Effector CD4-positive, alpha-beta T cell (primary cell): ENCODE measurements around the gene TSPAN2.

Source experiments
- DNase-seq: peaks from one replicate; pipeline ENCODE4 v3.0.0-alpha.2; 2020

The TSPAN2 gene

GRCh38 chr1:115112496-115113375, 23.4 kb upstream of the TSPAN2 start:
- DNase-seq, result peak; percentile 53

GRCh38 chr1:115107516-115108260, 18.4 kb upstream of the TSPAN2 start:
- no peak for DNase-seq

DNA sequence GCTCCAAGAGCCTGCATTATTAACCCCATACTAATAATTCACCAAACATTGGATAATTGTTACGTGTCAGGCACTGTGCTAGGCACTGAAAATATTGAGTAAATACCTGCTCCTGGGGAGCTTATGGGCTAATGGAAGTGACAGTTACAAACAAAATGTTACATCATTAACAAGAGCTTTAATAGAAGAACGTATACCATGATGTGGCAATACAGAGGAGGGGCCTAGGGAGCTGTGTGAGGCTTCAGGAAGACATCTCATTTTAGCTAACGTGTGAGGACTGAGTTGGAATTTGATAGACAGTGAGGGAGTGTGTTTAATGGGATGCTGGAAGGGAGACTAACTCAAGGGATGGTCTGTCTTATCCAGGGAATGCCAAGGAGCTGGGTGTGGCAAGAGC, 16.5 kb upstream of the TSPAN2 start:
- DNase-seq, result no peak

DNA sequence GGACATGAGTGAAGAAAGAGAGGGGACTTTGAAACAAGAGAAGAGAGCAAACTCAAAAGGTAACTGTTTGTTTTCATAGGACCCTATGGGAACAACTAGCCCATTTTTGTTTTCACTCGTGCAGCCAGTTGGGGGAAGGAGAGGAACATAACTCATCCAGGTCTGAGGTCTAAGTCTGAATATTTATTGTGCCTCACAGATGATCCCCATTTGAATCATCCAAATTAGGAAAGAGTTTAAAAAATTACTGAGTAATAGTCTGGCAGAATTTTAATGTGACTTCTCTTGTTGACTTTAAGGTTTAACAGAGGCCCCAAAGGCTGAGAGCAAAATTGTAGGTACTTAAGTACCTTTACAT, 10.4 kb upstream of the TSPAN2 start:
- DNase-seq, result peak; percentile 33

DNA sequence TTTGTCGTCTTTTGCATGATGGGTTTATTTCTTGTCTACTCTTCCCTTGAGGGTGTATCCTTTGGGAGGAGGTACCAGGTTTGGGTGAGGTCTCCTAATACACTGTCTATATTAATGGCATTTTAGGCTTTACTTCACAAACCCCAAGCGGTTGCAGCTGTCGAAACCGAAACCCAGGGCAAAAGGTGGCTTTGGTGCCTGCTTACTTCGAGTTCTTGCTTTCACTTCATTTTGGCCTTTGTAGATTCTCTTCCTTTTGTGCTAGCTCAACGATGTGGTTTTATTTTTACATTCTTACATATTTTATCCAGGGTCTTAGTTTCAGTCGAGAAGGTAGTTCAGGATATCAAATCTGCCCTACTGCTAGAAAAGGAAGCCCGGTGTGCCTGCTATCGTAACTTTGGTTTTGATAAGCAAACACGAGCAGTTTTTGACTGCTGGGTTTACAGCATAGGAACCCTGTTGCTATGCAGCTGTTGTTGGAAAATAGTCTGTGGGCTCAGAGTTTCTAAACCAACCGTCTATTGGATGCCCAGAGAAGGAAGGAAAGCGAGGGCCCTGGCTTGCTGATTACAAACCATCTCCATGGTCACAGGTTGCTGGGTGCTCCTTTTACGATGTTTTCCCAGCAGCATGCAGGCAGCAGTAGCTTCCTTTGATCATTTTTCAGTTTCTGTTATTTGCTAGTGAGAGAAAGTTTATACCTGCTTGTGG, 9.8 kb upstream of the TSPAN2 start:
- DNase-seq, result peak; percentile 73

GRCh38 chr1:115092175-115092574, 2.9 kb upstream of the TSPAN2 start:
- DNase-seq, result no peak

- DNase-seq, result no peak
Observed at GRCh38 chr1:115091572-115091971, 2.3 kb upstream of the TSPAN2 start.

GRCh38 chr1:115090956-115091355, 1.7 kb upstream of the TSPAN2 start:
- no peak for DNase-seq

DNA sequence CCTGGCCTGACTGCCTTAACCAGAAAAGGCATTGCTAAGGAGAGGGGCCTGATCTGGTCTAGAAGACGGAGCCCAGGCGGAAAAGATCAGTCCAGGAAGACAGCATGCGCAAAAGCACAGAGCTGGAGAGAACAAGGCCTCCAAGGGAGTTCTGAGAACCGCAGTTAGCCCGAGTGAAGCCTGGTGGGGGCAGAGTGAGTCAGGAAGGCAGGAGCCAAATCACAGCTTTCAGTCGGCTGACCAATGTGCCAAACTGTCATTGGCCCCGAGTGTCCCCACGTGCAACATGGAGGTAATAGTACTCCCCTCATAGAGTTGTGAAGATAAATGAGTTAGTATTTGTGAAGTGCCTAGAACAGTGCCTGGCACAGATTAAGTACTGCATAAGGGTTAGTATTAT, 1.2 kb upstream of the TSPAN2 start:
- no peak for DNase-seq

GRCh38 chr1:115090186-115090490, 835 bp upstream of the TSPAN2 start:
- DNase-seq, result no peak

DNA sequence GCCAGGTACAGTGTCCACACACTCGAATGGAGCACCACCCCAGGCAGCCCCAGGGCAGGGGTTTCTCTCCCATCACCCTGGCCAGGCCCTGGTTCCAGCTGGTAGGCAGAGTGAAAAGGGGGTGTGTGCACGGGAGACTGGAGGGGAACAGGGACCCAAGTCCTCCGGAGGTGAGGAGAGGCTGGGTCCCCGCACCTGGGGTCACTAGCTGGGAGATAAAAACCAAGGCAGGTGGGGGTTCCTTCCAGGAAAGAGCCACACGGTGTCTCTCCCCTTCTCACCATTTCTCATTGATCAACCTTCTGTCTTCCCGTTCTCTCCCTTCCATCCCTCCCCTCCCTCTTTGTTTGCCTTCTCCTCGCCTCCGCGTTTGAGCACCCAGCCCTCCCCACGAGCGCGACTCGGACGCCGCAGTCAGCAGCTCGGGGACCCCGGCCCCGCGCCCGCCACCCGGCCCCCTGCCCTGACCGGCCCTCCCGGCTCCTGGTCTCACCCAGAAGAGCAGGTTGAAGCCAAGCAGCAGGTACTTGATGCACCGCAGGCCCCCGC, 358 bp downstream of the TSPAN2 start:
- no peak for DNase-seq

GRCh38 chr1:115088115-115088778, 1.1 kb downstream of the TSPAN2 start:
- DNase-seq, result no peak

DNA sequence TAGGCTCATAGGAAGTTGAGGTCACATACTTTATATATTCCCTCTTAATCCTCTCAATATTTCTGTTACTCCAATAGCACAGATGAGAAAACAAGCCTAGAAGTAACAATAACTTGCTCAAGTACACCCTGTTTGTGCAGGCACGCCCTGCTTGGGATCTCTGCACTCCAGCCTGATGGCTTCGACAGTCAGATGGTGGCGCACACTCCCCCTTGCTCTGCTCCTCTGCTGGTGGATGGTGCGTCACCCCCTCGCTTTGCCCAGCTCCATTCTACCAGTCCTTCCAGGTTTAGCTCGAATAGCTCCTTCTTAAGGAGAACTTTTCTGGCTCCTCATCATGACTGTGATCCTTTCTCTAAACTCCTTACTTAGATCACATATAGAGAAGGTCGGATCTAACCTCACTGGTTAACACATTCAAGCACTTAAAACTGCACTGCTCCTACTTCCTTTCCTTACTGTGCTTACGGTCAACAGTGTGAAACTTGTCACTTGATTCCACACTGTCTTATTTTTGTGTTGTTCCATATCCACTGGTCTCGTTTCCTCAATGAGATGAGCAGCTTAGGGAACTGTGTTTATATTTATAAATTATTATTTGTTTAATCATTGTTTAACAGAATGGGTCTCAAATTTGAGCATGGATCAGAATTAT, 3.0 kb downstream of the TSPAN2 start:
- DNase-seq, result no peak

- DNase-seq, result no peak
Observed at GRCh38 chr1:115084902-115085511, 4.3 kb downstream of the TSPAN2 start.

DNA sequence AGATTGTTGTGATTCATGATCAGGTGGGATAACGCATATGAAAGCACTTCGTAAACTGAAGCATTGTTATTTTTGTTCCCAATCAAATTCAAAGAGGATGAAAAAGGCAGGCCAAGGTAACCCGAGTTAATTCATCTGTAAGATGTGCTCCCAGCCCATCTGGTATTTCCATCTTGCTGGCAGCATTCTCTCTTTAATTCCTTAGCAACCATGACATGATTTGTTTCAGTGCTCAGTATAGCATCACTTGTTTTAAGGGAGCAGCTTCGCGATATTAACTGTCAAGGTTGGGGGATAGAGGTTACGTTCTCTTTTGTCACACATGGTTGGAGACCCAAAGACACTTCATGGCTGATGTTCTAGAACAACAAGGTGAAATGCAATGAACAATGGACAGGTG, 6.4 kb downstream of the TSPAN2 start:
- DNase-seq, result no peak

- no peak for DNase-seq
Observed at GRCh38 chr1:115078708-115079107, 10.6 kb downstream of the TSPAN2 start.

DNA sequence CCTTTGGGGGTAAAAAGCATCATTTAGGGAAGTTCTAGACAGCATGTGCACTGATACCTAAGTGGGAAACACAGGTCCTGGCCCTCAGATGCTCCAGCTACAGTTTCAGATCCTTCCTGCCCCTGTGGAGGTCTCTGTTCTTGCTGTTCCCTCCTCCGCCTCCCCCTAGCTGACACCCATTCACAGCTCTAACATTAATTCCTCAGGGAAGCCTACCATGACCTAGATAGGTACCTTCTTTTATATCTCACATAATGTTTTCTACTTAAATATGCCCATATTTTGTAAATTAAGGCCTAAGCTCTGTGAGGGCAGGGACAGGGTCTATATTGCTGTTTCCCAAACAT, 11.3 kb downstream of the TSPAN2 start:
- no peak for DNase-seq

DNA sequence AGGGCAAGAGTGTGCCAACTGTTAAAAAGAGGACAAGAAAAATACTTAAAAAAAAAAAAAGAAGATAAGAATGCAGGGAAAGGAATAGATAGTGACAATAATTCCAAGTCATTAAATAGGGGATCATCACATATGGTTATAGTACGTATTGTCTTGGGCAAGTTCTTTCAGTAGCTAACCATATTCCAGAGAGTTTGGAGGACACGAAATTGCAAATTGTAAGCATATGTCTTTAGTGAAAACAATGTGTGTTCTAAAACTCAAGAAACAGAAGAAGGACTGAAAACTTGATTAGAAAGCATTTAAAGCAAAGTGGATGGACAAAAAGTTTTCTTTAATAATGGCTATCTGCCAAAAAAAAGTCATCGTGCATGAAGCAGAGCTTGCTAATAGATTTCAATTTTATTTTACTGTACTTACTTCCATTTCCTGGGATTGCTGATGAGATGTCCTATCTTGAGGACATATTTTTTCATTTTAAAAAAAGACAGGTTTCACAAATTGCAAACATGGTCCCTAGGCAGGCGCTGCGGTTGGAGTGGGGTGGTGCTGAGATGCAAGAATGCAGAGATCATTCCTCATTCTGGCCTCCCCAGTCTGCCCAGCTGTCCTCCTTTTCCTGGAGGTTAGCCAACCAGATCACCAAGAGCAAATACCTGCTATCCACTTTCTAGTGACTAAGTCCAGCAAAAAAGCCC, 11.9 kb downstream of the TSPAN2 start:
- DNase-seq, result no peak

DNA sequence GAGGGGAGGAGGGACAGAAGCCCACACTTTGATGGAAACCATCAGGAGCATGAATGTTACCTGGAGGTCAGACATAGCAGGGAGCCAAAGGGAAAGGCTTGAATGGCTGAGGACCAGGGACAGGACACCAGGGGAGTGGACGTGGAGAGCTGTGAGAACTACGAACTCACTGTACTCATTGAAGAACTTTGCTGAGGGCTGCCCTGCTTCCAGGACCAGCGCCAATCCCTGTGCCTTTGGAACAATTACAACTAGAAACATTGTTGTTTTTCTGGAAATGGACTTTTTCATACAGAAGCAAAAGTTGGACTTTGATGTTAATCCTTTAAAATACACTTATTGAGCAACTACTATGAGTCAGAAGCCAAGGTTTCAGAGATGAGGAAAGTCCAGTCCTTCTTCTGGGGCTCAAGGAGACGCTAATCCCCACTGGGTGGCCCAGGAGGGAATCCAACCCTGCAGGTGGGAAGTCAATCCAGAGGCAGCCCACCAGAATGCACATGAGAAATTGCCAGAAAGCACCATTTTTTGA, 12.9 kb downstream of the TSPAN2 start:
- DNase-seq, result no peak

GRCh38 chr1:115074839-115075534, 14.3 kb downstream of the TSPAN2 start:
- no peak for DNase-seq
